Renal cortex interstitium (tissue), 3 donors: ENCODE measurements around the gene ENGASE. TPM values are rescaled to one million over a fixed set of nuclear protein-coding genes. Genes with fewer than 3 reads are reported as not detected.

ENCODE experiments used
- polyA plus RNA-seq, 3 donors: library from polyadenylated mRNA; unstranded; fragments of 120-200 nt; gene quantifications; one replicate each; pipeline ENCODE4 v1.2.1, GENCODE V29; 2013; ENCODE audit not compliant: insufficient read length in 3 of 3

The ENGASE gene
- polyA plus RNA-seq, 3 donors, result 14.6 to 29.0 (median 22.4) TPM

Other genes with a start within 250 kb of the ENGASE start
- 10 to 100 TPM; 39.1 to 46.7 (median 44.0) TPM for gene USP36, start 234.0 kb upstream of the ENGASE start, polyA plus RNA-seq
- gene CEP295NL, start 171.6 kb upstream of the ENGASE start, polyA plus RNA-seq, result under 1 TPM in 2 of 3 donors, not detected in 1; 0.11 to 0.48 TPM
- 100 to 1,000 TPM; 150 to 170 (median 150) TPM for gene TIMP2, start 149.4 kb upstream of the ENGASE start, polyA plus RNA-seq
- 100 to 1,000 TPM; 104 to 161 (median 125) TPM for gene LGALS3BP, start 94.9 kb upstream of the ENGASE start, polyA plus RNA-seq
- gene CANT1, start 65.1 kb upstream of the ENGASE start, polyA plus RNA-seq, result 10 to 100 TPM; 39.7 to 52.9 (median 46.1) TPM
- gene C1QTNF1, start 50.7 kb upstream of the ENGASE start, polyA plus RNA-seq, result 1 to 10 TPM; 2.1 to 3.1 (median 2.9) TPM